Measurements from ENCODE around the gene SBSN.

SBSN gene

DNA sequence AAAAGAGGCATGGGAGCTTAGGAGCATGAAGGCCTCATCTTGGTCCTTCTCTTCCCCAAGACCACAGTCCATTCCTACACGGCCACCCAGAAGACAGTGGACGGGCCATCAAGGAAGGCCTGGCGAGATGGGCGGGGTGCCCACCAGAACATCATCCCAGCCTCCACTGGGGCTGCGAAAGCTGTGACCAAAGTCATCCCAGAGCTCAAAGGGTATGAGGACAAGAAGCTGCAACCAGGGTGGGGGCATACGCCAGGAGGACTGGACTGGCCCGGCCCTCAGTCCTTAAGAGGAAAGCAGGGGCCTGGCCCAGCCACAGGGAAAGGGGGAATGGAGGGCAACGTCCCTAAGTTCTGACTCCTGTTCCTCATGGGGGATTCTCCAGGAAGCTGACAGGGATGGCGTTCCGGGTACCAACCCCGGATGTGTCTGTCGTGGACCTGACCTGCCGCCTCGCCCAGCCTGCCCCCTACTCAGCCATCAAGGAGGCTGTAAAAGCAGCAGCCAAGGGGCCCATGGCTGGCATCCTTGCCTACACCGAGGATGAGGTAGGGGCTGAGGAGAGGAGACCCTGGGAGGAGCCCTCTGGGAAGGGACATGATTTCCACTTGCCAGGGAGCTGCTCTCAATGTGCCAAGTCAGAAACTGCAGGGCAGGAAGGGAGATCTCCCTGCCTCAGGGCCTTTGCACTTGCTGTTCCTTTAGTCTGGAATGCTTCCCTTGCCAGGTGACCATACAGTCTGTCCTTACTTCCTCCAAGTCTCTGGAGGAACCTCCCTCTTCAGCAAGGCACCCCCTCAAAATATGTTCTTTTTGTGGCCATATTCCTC is 15.4 kb upstream of the SBSN start:
- Histone ChIP-seq H3K27me3 (no peaks in the 10 kb centered on the region), H3K36me3 (peaks cover 0 to 8% (median 0%) of the 10 kb centered on the region in 3 donors), H3K4me1 (peaks cover 7 to 31% (median 20%) of the 10 kb centered on the region in 4 donors), H3K27ac (no peak overlapping the region), H3K4me3 (no peak overlapping the region), H3K9me3 (no peaks in the 10 kb centered on the region)
- intact Hi-C loops (cut with DNase I; ENCODE audit: low total_unique reads): no loop called here
- TF ChIP-seq, protein P1, sequence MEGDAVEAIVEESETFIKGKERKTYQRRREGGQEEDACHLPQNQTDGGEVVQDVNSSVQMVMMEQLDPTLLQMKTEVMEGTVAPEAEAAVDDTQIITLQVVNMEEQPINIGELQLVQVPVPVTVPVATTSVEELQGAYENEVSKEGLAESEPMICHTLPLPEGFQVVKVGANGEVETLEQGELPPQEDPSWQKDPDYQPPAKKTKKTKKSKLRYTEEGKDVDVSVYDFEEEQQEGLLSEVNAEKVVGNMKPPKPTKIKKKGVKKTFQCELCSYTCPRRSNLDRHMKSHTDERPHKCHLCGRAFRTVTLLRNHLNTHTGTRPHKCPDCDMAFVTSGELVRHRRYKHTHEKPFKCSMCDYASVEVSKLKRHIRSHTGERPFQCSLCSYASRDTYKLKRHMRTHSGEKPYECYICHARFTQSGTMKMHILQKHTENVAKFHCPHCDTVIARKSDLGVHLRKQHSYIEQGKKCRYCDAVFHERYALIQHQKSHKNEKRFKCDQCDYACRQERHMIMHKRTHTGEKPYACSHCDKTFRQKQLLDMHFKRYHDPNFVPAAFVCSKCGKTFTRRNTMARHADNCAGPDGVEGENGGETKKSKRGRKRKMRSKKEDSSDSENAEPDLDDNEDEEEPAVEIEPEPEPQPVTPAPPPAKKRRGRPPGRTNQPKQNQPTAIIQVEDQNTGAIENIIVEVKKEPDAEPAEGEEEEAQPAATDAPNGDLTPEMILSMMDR (IDR thresholded peaks at IDR 0.05): no peak
- DNase-seq: no peak

DNA sequence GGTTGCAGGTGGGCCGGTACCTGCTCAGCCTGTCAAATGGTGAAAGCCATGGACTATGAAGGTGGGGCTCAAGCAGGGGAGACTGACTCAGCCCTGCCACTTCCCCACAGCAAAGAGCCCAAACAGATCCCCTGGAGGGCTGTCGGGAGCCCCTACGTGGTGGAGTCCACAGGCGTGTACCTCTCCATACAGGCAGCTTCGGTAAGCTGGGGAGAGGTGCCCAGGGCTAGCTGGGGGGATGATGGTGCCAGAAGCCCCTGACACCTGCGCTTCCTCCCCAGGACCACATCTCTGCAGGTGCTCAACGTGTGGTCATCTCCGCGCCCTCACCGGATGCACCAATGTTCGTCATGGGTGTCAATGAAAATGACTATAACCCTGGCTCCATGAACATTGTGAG is 14.1 kb upstream of the SBSN start:
- TF ChIP-seq, protein P1 (IDR thresholded peaks at IDR 0.05): no peak
- no peak overlapping the region for H3K27ac ChIP-seq
- no peak for DNase-seq
- intact Hi-C loops (cut with DNase I; ENCODE audit: low total_unique reads): no loop called here
- peaks cover 0 to under 1% of the 10 kb centered on the region in 2 donors for H3K27me3 ChIP-seq
- peaks cover 7 to 24% (median 20%) of the 10 kb centered on the region in 4 donors for H3K4me1 ChIP-seq
- no peaks in the 10 kb centered on the region for H3K36me3 ChIP-seq
- H3K9me3 ChIP-seq: no peaks in the 10 kb centered on the region
- H3K4me3 ChIP-seq: no peak overlapping the region

DNA sequence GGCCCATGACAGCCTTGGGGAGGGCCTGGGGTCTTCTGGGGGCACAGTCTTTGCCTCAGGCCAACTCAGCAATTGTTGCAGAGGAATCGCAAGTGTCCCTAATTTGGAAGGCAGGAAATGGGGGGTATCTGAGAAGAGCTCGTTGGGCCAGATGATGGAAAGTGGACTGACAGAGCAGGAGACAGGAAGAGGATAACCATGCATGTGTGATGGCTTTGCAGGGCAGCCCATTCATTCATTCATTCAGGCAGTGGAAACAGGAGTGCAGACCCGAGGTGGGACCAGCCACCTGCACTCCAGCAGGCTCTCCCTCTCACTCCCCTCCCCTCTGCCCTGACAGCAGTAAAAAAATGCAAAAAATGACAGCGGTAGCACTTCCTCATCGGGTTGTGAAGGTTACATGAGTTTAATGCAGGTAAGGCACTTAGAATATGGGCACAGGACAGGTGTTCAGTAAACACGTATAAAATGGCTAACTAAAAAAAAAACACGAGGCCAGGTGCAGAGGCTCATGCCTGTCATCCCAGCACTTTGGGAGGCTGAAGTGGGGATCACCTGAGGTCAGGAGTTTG is 12.3 kb upstream of the SBSN start:
- Histone ChIP-seq H3K27ac (no peak overlapping the region), H3K4me1 (peaks cover 0 to 11% (median 8%) of the 10 kb centered on the region in 4 donors), H3K36me3 (no peaks in the 10 kb centered on the region), H3K9me3 (no peaks in the 10 kb centered on the region), H3K27me3 (peaks cover 0 to 11% of the 10 kb centered on the region in 2 donors), H3K4me3 (no peak overlapping the region)
- DNase-seq: no peak
- TF ChIP-seq, protein P1 (IDR thresholded peaks at IDR 0.05): no peak
- intact Hi-C loops (cut with DNase I; ENCODE audit: low total_unique reads): no loop called here

DNA sequence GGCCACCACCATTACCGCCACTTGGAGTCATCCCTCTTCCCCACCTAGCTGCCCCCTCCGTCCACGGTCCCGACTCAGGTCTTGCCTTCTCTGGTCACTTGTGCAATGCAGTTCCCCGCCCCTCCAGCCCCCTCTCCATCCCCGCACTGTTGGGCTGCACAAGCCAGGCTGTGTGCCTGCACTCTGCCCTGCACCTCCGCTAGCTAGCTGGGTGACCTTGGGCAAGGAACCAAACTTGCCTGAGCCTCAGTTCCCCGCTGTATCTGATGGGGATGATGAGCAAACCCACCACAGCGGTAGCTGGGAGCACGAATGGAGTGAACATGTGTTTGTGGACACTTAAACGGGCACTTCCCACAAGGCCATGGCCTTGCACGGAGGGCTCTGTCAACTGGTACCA is 11.7 kb upstream of the SBSN start:
- H3K27ac ChIP-seq: no peak overlapping the region
- intact Hi-C loops (cut with DNase I; ENCODE audit: low total_unique reads): no loop called here
- no peak overlapping the region for H3K4me3 ChIP-seq
- no peaks in the 10 kb centered on the region for H3K9me3 ChIP-seq
- DNase-seq: no peak
- H3K36me3 ChIP-seq: no peaks in the 10 kb centered on the region
- H3K27me3 ChIP-seq: peaks cover 0 to 17% of the 10 kb centered on the region in 2 donors
- TF ChIP-seq, protein P1 (IDR thresholded peaks at IDR 0.05): no peak
- peaks cover 0 to 8% (median 8%) of the 10 kb centered on the region in 4 donors for H3K4me1 ChIP-seq

DNA sequence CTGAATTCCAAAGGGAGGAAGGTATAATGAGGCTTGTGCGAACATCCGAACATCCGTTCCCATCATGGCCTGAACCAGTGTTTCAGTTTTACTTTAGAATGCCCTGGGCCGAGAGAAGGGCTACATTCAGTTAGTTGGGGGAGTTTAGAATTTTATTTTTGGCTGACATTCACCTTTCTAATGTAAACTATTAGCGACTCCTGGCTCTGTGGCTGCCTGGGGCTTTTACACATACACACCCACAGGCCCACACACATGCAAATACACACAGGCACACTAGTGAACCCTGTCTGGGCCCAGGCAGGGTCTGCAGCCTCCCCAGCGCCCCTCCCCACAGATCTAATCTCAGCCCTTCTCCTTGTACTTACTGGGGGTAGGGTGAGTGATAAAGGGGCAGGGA is 11.2 kb upstream of the SBSN start:
- TF ChIP-seq, protein P1 (IDR thresholded peaks at IDR 0.05): no peak
- peaks cover 0 to 22% of the 10 kb centered on the region in 2 donors for H3K27me3 ChIP-seq
- no peaks in the 10 kb centered on the region for H3K9me3 ChIP-seq
- H3K27ac ChIP-seq: no peak overlapping the region
- no peak overlapping the region for H3K4me3 ChIP-seq
- intact Hi-C loops (cut with DNase I; ENCODE audit: low total_unique reads): no loop called here
- DNase-seq: no peak
- no peaks in the 10 kb centered on the region for H3K36me3 ChIP-seq
- peaks cover 0 to 3% (median 2%) of the 10 kb centered on the region in 4 donors for H3K4me1 ChIP-seq

Data from tibial artery (tissue), 4 donors.